HG03097 (cell line): Measurements from ENCODE around the gene PCED1B.
"Not testable (repeated sequence)": the region's sequence is repeated elsewhere in the genome, so short reads cannot be mapped to it uniquely, and the experiment has no call there.

ENCODE experiments used
- ATAC-seq: cut with Tn5 transposase; IDR thresholded peaks from one replicate; pipeline ENCODE4 v1.9.1; 2021; ENCODE audit not compliant: unreplicated experiment, low FRiP score

The PCED1B gene, protein sequence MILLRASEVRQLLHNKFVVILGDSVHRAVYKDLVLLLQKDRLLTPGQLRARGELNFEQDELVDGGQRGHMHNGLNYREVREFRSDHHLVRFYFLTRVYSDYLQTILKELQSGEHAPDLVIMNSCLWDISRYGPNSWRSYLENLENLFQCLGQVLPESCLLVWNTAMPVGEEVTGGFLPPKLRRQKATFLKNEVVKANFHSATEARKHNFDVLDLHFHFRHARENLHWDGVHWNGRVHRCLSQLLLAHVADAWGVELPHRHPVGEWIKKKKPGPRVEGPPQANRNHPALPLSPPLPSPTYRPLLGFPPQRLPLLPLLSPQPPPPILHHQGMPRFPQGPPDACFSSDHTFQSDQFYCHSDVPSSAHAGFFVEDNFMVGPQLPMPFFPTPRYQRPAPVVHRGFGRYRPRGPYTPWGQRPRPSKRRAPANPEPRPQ

DNA sequence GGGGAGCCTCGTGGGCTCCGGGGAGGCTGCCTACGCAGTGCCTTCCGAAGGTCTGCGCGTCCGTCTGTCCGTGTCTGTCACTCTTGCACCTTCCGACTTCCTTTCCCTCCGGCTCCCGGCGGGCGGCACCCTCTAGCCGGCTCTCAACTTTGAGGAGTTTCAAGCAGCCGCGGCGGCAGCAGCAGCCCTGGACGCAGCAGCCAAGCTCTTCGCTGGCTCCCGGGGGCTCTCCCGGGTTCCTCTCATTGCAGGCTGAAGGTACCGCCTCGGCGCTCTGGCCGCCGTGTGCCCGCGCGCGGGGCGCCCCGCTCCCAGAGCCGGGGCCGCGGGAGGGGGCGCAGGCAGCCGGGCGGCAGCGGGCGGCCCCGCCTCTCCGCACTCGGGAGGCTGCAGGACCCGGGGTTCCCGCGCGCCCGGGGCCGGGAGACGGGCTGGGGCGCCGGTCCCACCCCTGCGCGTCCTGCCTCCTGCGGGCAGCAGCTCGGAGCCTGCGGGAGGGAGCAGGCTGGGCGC is at the start of gene PCED1B, which contains the start of gene AMIGO2:
TSS of gene PCED1B (plus strand) at position 154 of the 513 bp plus-strand sequence. CDS start 155,443 bp downstream, outside the sequence.
TSS of gene AMIGO2 (minus strand) at position 492 of the 513 bp plus-strand sequence. CDS start 957 bp downstream, outside the sequence.
- ATAC-seq: no peak

DNA sequence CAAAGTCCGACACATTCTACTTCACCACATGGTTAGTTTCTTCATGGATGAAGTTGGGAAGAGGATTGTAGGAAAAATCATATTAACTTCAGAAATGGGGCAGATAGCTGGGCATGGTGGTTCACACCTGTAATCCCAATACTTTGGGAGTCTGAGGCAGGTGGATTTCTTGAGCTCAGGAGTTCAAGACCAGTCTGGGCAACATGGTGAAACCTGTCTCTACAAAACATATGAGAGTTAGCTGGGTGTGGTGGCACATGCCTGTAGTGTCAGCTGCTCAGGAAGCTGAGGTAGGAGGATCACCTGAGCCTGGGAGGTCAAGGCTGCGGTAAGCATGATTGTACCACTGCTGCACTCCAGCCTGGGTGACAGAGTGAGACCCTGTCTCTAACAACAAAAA is 49.5 kb upstream of the PCED1B start:
- ATAC-seq: no peak

DNA sequence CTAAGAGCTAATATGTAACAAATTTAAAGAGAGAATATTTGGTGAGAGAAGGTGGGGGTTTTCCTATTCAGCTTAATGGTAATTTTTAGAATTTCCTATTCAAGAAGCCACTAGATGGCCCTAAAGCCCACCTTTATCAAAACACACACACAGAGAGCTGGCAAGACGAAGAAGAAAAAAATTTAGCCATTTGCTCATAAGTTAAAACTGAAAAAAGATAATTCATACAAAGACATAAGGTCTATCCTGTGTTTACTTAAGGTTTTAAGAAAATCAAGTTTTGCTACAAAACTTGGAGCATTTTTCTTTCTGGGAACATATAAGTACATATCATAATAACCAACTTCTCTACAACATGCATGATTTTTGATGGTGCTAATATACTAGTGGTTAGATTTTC is 46.8 kb upstream of the PCED1B start:
- no peak for ATAC-seq

DNA sequence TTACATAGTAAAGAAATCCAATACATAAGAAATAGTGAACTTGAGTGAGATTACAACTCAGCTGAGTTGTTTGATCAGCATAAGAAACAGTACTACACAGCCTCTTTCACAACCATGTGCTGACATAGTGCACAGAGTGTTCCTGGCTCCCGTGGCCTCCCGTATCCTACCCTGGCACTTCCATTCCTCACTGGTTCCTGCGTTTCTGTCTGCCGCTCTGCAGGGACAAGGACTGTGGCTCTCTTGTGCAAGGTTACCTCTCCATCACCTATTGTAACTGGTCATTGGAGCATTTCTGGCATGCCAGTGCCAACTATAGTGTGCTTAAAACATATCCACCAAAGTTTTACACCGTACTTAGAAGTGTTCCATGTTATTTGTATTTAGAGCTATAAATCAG is 46.3 kb upstream of the PCED1B start:
- ATAC-seq: no peak

DNA sequence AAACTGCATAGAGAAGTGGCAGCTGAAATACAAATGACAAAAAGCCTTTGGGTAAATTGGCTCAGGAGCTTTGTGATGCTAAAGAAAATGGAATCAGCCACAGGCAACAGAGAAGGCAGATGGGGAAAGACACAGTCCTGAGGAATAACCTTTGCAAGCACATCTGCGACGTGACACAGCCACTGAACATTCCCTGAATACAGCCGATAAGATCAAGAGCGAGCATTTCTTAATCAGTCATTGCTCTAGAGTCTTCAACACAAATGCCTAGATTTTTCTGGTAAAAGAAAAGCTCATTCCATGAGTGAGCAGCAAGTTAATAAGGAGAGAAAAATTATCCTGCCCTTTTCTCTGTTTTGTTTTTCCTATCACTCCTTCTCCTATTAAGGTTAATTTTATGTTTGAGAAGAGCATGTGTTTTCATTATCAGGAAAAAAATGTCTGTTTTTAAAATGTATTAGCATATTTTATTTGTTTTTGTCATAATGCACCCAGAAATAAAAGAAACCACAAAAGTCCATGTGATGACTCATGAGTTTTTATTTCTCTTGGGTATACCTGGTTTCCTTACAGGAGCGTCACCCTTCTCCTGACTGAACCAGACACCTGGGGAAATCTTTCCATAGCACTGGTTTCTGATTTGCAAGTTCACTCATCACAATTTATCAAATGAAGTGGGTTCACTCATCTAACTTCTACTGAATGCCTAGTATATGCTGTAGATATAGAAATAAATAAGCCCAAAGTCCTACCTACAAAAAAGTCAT is 45.4 kb upstream of the PCED1B start:
- no peak for ATAC-seq

DNA sequence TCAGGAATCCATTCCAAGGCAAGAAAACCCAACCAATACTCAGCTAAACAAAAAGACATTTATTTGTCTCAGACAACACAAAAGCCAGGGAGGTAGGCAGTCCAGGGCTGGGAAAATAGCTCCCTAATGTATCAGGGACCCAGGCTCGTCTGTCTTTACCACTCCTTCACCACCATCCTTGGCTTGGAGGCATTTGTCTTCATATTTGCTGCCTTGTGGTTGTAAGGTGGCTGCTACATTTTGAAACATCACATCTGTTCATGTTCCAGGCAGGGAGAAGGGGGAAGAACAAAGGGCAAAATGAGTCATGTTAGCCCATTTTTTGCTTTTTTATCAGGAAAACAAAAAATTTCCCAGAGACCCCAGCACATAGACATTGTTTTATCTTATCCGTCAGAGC is 44.8 kb upstream of the PCED1B start:
- ATAC-seq: no peak

DNA sequence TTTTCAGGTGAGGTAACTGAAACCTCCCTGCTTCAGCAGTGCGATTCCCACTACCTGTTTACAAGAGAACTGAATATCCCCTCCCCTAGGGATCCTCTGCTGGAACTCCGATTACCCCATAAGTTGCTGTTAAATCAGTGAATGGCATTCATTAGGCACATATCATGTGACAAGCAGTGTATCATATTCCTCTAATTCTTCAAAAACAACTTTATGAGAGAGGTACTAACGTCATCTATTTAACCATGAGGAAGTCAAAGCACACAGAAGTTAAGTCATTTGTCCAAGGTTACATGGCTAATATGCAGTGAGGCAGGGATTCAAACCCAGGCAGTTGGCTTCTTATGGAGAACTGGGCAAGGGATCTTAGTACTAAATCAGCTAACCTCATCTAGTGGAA is 43.9 kb upstream of the PCED1B start:
- no peak for ATAC-seq

DNA sequence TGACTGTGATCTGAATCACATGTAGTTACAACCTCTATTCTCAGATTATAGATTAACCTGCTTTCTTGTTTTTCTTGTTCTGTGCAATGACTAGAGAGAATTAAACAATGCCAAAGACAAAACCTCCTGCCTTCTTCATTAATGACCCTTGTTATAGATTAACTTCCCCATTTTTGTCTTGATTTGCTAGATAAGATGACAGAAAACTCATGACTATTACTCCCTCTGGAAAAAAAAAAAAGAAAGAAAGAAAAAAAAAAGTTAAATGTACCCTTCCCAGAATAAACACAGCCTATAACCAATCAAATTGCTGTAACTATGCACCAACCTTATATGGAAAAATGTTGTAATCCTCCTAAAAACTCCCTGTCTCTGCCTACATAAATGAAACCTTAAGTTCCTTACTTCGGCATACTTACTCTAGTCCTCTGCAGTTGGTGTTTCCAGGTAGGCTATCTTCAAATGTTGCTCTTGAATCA is 41.1 kb upstream of the PCED1B start:
- ATAC-seq: no peak

DNA sequence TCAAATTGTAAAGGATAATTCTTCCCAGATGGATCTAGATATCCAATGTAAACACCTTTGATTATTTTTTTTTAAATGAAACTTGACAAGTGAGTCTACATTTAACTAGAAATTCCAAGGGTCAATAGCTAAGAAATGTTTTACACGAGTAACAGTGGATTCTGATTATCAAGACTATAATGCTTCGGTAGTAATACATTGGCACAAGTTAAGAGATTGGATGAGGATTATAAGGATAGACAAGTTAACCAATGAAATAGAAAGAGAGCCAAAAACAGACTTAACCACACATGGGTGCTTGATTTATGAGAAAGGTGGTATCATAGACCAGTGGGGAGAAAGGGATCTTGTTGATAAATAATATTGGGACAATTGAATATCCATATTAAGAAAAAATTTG is 40.3 kb upstream of the PCED1B start:
- no peak for ATAC-seq

DNA sequence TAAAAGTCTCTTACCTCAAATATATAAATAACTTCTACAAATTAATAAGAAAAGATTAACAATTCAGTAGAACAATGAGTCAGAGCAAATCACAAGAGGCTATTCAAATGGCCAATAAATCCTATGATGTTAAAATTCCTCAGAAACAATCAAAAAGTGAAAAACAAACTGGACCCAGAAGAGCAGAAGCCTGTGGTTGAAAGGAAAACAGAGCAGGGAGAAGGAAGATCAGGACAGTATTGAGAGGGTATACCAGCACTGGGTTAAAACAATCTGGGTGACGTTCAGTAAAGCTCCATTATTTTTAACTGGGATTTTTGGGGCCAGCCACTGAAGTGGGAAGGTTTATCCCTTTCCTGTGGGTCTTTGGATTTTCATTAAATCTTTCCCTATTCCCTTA is 39.7 kb upstream of the PCED1B start:
- no peak for ATAC-seq

DNA sequence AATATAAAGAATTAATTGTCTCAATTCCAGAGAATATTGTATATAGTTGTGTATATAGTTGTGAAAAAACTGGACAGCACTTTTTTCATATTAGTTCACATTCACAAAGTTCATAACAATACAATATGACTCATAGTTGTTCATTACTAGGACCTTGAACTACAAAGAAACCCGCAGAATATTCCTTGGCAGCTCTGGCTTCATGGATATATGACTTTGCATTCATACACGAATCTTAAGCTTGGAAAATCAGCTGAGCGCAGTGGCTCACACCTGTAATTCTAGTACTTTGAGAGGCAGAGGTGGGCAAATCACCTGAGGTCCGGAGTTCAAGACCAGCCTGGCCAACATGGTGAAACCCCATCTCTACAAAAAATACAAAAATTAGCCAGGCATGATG is 38.1 kb upstream of the PCED1B start:
- no peak for ATAC-seq

DNA sequence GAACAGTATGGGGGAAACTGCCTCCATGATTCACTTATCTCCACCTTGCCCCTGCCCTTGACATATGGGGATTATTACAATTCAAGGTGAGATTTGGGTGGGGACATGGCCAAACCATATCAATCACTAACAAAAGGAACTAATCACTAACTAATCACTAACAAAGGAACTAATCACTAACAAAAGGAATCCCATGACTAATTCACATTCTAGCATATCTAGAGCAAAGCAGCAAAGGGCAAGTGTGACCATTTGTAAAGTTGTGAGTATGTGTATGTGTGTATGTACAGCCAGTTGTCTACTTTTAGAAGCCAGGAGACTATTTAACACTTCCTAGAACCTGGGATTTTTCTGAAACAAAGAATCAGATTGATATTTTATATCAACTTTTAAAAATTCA is 30.9 kb upstream of the PCED1B start:
- ATAC-seq: no peak

DNA sequence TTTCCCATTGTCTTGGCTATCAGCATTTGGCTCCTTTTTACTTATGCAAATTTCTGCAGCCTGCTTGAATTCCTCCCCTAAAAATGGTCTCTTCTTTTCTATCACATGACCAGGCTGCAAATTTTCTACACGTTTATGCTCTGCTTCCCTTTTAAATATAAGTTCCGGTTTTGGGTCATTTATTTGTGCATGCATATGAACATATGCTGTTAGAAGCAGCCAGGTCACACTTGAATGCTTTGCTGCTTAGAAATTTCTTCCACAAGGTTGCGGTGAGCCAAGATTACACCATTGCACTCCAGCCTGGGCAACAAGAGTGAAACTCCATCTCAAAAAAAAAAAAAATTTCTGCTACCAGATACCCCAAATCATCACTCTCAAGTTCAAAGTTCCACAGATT is 28.1 kb upstream of the PCED1B start:
- not testable (repeated sequence) for ATAC-seq

DNA sequence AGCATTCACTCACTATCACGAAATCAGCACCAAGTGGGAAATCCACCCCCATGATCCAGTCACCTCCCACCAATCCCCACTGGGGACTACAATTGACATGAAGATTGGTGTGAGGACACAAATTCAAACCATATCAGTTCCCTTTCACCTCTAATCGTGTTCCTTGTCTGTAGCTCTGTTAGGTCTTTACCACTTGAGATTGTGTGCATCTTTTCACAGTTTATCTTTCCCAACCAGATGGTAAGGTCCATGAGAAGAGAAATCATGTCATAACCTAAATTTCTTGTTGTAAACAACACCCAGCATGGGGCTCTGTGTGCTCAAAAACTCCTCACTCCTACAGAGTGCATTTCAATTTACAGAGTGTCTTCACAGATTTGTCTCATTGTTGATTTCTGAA is 27.1 kb upstream of the PCED1B start:
- ATAC-seq: no peak

DNA sequence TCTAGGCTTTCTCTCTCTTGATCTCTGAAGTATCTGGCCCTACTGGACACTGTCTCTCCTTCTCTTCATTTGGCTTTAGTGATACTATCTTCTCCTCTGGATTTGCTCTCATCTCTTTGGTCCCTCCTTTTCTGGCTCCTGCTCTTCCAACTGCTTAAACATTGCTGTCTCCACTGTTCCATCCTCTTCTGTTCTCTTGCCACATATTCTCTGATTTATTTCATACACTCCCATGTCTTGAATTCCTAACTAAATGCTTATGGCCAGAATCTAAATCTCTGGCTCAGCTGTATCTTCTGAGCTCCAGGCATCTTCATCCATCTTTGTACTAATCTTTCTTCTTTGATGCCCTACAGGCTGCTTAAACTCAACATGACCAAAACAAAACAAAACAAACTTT is 25.5 kb upstream of the PCED1B start:
- ATAC-seq: no peak

DNA sequence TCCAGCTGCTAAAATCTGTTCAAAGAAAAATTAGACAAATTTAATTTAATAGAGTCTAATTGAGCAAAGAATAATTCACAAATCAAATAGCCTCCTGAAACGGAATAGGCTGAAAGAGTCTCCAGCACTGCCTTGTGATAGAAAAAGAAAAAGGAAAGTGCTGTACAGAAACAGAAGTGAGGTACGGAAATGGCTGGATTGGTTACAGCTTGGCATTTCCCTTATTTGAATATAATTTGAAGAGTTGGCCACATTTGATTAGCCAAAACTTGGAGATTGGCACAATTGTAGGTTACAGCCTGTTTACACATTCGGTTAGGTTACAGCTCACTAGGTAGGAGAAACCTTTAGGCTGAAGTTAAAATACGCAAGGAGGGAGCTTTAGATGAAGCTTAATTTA is 24.8 kb upstream of the PCED1B start:
- ATAC-seq: no peak

DNA sequence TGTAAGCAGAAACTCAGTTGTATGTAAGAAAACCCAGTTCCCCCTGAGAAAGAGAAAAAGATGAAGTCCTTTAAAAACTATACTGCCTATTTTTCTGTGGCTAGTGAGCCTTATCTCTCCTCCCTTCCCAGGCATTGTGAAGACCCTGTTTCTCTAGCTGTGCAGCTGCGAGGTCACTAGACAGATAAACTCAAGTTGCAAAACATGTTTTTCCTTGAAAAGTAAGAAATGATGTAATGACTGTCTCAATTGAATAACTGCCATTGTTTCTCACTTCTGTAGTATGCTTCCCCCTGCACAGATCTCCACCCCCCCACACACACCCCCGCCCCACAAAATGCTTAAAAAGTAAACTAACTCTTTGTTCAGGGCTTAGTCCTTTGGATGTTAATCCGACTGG is 23.6 kb upstream of the PCED1B start:
- ATAC-seq: not testable (repeated sequence)

DNA sequence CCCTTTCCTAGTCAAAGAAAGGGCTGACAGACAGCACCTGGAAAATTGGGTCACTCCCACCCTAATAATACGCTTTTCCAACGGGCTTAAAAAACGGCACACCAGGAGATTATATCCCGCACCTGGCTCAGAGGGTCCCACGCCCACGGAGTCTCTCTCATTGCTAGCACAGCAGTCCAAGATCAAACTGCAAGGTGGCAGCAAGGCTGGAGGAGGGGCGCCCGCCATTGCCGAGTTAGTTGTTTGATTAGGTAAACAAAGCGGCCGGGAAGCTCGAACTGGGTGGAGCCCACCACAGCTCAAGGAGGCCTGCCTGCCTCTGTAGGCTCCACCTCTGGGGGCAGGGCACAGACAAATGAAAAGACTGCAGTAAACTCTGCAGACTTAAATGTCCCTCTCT is 22.5 kb upstream of the PCED1B start:
- not testable (repeated sequence) for ATAC-seq

DNA sequence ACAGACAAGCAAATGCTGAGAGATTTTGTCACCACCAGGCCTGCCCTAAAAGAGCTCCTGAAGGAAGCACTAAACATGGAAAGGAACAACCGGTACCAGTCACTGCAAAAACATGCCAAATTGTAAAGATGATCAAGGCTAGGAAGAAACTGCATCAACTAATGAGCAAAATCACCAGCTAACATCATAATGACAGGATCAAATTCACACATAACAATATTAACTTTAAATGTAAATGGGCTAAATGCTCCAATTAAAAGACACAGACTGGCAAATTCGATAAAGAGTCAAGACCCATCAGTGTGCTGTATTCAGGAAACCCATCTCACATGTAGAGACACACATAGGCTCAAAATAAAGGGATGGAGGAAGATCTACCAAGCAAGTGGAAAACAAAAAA is 20.8 kb upstream of the PCED1B start:
- ATAC-seq: not testable (repeated sequence)

DNA sequence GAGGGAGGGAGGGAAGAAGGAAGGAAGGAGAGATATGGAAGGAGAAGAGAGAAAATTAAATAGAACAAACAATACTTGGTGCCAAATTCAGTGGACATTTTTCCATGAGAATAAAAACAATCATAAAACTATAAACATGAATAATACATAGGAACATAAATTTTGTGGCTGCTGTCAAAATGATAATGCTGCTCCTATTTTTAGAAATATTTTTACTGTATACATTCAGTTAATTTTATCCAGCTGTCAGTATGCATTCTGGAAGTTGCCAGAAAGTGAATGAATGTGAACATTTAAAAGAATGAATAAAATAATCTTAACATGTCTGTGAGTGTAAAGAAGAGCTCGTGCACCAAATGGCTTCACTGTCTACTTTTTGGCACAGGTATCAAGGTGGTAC is 13.9 kb upstream of the PCED1B start:
- no peak for ATAC-seq

DNA sequence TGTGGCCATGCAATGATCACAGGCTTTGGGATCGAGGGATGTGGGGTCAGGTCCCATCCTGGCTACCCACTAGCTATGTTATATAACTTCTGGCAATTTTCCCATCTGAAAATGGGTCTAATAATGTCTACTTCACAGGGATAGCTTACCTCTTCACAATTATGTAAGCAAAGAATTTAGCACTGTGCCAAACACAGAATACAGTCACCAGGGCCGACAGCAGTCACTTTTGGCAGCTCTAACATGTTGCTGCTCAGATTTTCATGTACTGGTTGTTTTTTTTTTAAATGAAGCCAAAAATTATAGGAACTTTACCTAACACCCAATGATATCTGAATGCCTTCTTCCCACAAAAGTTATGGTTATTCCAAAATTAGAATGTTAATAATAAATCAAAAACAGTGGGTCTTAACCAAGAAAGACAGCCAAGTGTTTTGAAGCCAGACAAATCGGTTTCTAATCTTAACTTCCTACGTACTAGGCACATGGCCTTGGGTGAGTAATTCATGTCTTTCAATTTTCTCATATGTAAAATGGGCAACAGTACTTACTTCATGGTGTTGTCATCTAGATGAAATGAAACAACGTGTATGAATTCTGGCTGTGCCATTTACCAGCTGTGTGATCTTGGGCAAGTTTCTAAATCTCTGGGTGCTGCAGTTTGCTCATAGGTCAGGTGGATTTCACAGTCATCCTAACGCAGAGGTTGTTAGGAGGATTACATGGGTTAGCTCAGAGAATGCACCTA is 13.0 kb upstream of the PCED1B start:
- no peak for ATAC-seq
